ENCODE results near the gene BABAM2. TPM values are rescaled to one million over a fixed set of nuclear protein-coding genes. Genes with fewer than 3 reads are reported as not detected.

Gene BABAM2
- total and polyA plus RNA-seq, 2 experiments from 2014 or later: 17.8 to 21.5 TPM

GRCh38 chr2:27980242-27980641, 89.7 kb downstream of the BABAM2 start:
- no peak overlapping the region for H3K27ac Mint-ChIP-seq
- Histone ChIP-seq H2AFZ (no peak overlapping the region), H3K36me3 (ENCODE audit: insufficient read depth) (no peaks in the 10 kb centered on the region), H3K27ac (ENCODE audit: low read depth) (no peak overlapping the region), H3K4me1 (ENCODE audit: insufficient read depth) (peaks cover 6% of the 10 kb centered on the region; the same call in 1 of the 2 replicates), H4K20me1 (replicated peaks; ENCODE audit: insufficient read depth) (no peaks in the 10 kb centered on the region), H3F3A (replicated peaks; ENCODE audit: low read depth) (no peaks in the 10 kb centered on the region), H3K27me3 (ENCODE audit: insufficient read depth) (no peaks in the 10 kb centered on the region), H3K79me2 (replicated peaks; ENCODE audit: insufficient read depth) (no peaks in the 10 kb centered on the region), H3K4me3 (no peak overlapping the region), H3K4me2 (no peak overlapping the region), H3K9me2 (ENCODE audit: insufficient read depth) (no peaks in the 10 kb centered on the region)
- H3K9me3 Mint-ChIP-seq: no peaks in the 10 kb centered on the region
- no peak for ATAC-seq
- TF ChIP-seq EZH2 (IDR thresholded peaks at IDR 0.05; ENCODE audit: low read depth, unreplicated experiment): no peak
- no peak for TF ChIP-seq ZNF331 (CRISPR knock-in tag; IDR thresholded peaks at IDR 0.05; ENCODE audit: low read depth)
- TF ChIP-seq ETS1 (IDR thresholded peaks at IDR 0.05): no peak
- TF ChIP-seq, protein P1, sequence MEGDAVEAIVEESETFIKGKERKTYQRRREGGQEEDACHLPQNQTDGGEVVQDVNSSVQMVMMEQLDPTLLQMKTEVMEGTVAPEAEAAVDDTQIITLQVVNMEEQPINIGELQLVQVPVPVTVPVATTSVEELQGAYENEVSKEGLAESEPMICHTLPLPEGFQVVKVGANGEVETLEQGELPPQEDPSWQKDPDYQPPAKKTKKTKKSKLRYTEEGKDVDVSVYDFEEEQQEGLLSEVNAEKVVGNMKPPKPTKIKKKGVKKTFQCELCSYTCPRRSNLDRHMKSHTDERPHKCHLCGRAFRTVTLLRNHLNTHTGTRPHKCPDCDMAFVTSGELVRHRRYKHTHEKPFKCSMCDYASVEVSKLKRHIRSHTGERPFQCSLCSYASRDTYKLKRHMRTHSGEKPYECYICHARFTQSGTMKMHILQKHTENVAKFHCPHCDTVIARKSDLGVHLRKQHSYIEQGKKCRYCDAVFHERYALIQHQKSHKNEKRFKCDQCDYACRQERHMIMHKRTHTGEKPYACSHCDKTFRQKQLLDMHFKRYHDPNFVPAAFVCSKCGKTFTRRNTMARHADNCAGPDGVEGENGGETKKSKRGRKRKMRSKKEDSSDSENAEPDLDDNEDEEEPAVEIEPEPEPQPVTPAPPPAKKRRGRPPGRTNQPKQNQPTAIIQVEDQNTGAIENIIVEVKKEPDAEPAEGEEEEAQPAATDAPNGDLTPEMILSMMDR (conservative IDR thresholded peaks at IDR 0.05; ENCODE audit: low read depth in 2 of 2): no peak
- TF ChIP-seq STAT1 (IDR thresholded peaks at IDR 0.05; ENCODE audit: unreplicated experiment): no peak
- TF ChIP-seq NANOG (IDR thresholded peaks at IDR 0.05; ENCODE audit: borderline replicate concordance): no peak
- no peak for TF ChIP-seq JUNB (IDR thresholded peaks at IDR 0.05; ENCODE audit: unreplicated experiment)
- TF ChIP-seq EZH2phosphoT487 (IDR thresholded peaks at IDR 0.05; ENCODE audit: unreplicated experiment): no peak
- TF ChIP-seq ZNF462 (CRISPR knock-in tag; IDR thresholded peaks at IDR 0.05): no peak
- no peak for TF ChIP-seq POLR2AphosphoS5 (IDR thresholded peaks at IDR 0.05; ENCODE audit: low read depth)
- H3K36me3 Mint-ChIP-seq (ENCODE audit: low read depth): no peaks in the 10 kb centered on the region
- H3K4me3 Mint-ChIP-seq: no peak overlapping the region
- no peaks in the 10 kb centered on the region for H3K27me3 Mint-ChIP-seq (ENCODE audit: insufficient read depth, low read depth, poor library complexity)
- DNase-seq (ENCODE audit: low spot score): no peak
- peaks cover 8% of the 10 kb centered on the region; the same call in 2 of the 3 replicates for H3K4me1 Mint-ChIP-seq
